ENCODE measurements around the gene IP6K3.

GRCh38 chr6:33726696-33727095, 20.0 kb downstream of the IP6K3 start:
- no peak for TF ChIP-seq CTCF (IDR thresholded peaks at IDR 0.05)
- no peak for TF ChIP-seq EZH2 (IDR thresholded peaks at IDR 0.05; ENCODE audit: borderline replicate concordance, insufficient read depth, low read depth, low read length, poor library complexity, severe bottlenecking)
